H1 (cell line): ENCODE measurements around the gene ALPI. TPM values are rescaled to one million over a fixed set of nuclear protein-coding genes. Genes with fewer than 3 reads are reported as not detected.

Experiments used
- NRF1 ChIP-seq: IDR thresholded peaks from 2 replicates; pipeline ENCODE4 v1.6.1; 2011; ENCODE audit warnings: mild to moderate bottlenecking, low read depth, low read length, improper control_type of control experiment
- RNF2 ChIP-seq: fragments of 200-900, 300-1000 bp; sonication (generic); IDR thresholded peaks from 2 replicates; pipeline ENCODE4 v1.7.1; 2016; ENCODE audit warnings: borderline replicate concordance, low read depth, mild to moderate bottlenecking, antibody characterized with exemption, low read length; ENCODE audit not compliant: poor library complexity, severe bottlenecking; ENCODE audit errors: missing control alignments
- polyA plus RNA-seq, 7 experiments: library from polyadenylated mRNA; depleted of rRNA in 3 of 7; stranded (reverse) in 5 of 7; unstranded in 2 of 7; fragments of >200 nt in 5 of 7; fragments of 200-250 nt in 2 of 7; gene quantifications; 1 replicate in 5 of 7; 2 replicates in 1 of 7; 4 replicates in 1 of 7; pipeline versions ENCODE4 v1.2.1 to v1.2.3, GENCODE V29; 2011 to 2013; ENCODE audit warnings: missing spikeins in 2 of 7, mixed read lengths in 2 of 7
- total RNA-seq: library from RNA; stranded (reverse); fragmentation: NEBNext Ultra II Directional; extraction: Animal tissue kit (Norgen Biotek cat#: 25700); gene quantifications from 2 replicates; pipeline ENCODE4 v1.2.1, GENCODE V29; 2021

The ALPI gene
- total and polyA plus RNA-seq, 2 of the 8 experiments (the other 6 are each of a cell fraction or from before 2014, with no cell fraction given), result not detected

- TF ChIP-seq RNF2, result no peak
- no peak for TF ChIP-seq NRF1
- TF ChIP-seq, all 59 proteins: peak for 0
These were observed 4.2 kb downstream of the ALPI start (continued) for GRCh38 chr2:232460171-232460570.
